A549 (cell line): Measurements from ENCODE around the gene ACTN1. TPM values are rescaled to one million over a fixed set of nuclear protein-coding genes. Genes with fewer than 3 reads are reported as not detected.

Experiments used
- ATAC-seq, 2 experiments: fragments of 200-7000 bp in 1 of 2; fragments of >200 bp in 1 of 2; cut with Nextera tagmentation in 1 of 2; cut with Tn5 transposase in 1 of 2; 3 replicates each; pipeline versions ENCODE4 v1.8.0 to v1.9.1; 2018 to 2020; ENCODE audit warnings: mild to moderate bottlenecking in 1 of 2, moderate library complexity in 1 of 2
- CTCF ChIA-PET: fragments of 300-600 bp; sonication (Branson Sonifier 250); formaldehyde crosslinking; extraction: SDS; loops from one replicate; lab custom pipeline; 2021; ENCODE audit warnings: antibody characterized with exemption, inconsistent platforms; lab: Yijun Ruan, JAX
- POLR2A ChIA-PET: fragments of 350-600 bp; formaldehyde crosslinking; extraction: SDS; loops from one replicate; lab custom pipeline; 2021; ENCODE audit warnings: antibody characterized with exemption, inconsistent platforms; lab: Yijun Ruan, JAX
- DNase-seq, 2 experiments: peaks; one replicate each; pipeline versions ENCODE4 v3.0.0 to v3.0.0-alpha.2; 2011 to 2016; ENCODE audit warnings: low read depth in 1 of 2, low spot score in 1 of 2
- FAIRE-seq: peaks from 2 replicates; lab custom pipeline; 2011; peaks lifted over from hg19 to GRCh38; lab: Jason Lieb, UNC
- H3K27ac ChIP-seq, 2 experiments: fragments of >200 bp; sonication (Bioruptor Twin); formaldehyde crosslinking; 3 replicates each; pipeline ENCODE4 v1.5.1; 2016 to 2017
- H3K4me1 ChIP-seq: fragments of >200 bp; sonication (Bioruptor Twin); formaldehyde crosslinking; 3 replicates; pipeline ENCODE4 v1.6.1; 2016
- H3K4me2 ChIP-seq: fragments of >200 bp; sonication (Bioruptor Twin); formaldehyde crosslinking; 3 replicates; pipeline ENCODE4 v1.6.1; 2016
- H3K4me3 ChIP-seq: fragments of >200 bp; sonication (Bioruptor Twin); formaldehyde crosslinking; 3 replicates; pipeline ENCODE4 v1.5.1; 2016
- H3K9me3 ChIP-seq: fragments of >200 bp; sonication (Bioruptor Twin); formaldehyde crosslinking; 3 replicates; pipeline ENCODE4 v1.6.1; 2016
- CBX8 ChIP-seq: fragments of 200-600 bp; sonication (generic); IDR thresholded peaks from 2 replicates; pipeline ENCODE4 v1.6.1; 2016
- CEBPB ChIP-seq, 2 experiments: fragments of >200 bp in 1 of 2; sonication (Bioruptor Twin) in 1 of 2; formaldehyde crosslinking in 1 of 2; IDR thresholded peaks; 2 replicates each; pipeline ENCODE4 v1.6.1; 2012 to 2016
- CHD4 ChIP-seq: fragments of 200-600 bp; sonication (generic); IDR thresholded peaks from 2 replicates; pipeline ENCODE4 v1.6.1; 2016; ENCODE audit warnings: antibody characterized with exemption, mild to moderate bottlenecking, borderline replicate concordance
- E2F6 ChIP-seq: IDR thresholded peaks from 2 replicates; pipeline ENCODE4 v1.6.1; 2012; ENCODE audit warnings: low read depth, borderline replicate concordance
- HDAC2 ChIP-seq: fragments of 200-600 bp; sonication (generic); IDR thresholded peaks from 2 replicates; pipeline ENCODE4 v1.6.1; 2016
- HES2 ChIP-seq: fragments of >200 bp; sonication (Bioruptor Twin); formaldehyde crosslinking; IDR thresholded peaks from 2 replicates; pipeline ENCODE4 v1.6.1; 2016
- HMGXB4 ChIP-seq: fragments of 250-450 bp; sonication (Bioruptor Pico); IDR thresholded peaks from 2 replicates; pipeline ENCODE4 v1.5.0; 2021; ENCODE audit warnings: mild to moderate bottlenecking, moderate library complexity, borderline replicate concordance
- HOXA7 ChIP-seq: fragments of 250-450 bp; sonication (Bioruptor Pico); IDR thresholded peaks from 2 replicates; pipeline ENCODE4 v1.5.0; 2020; ENCODE audit warnings: mild to moderate bottlenecking, moderate library complexity
- JUN ChIP-seq, 2 experiments: fragments of >200 bp; sonication (Bioruptor Twin); formaldehyde crosslinking; IDR thresholded peaks; 2 replicates in 1 of 2; 3 replicates in 1 of 2; pipeline ENCODE4 v1.6.1; 2016 to 2017
- KDM1A ChIP-seq: fragments of 200-600 bp; sonication (generic); IDR thresholded peaks from 2 replicates; pipeline ENCODE4 v1.6.1; 2016; ENCODE audit warnings: low read depth, mild to moderate bottlenecking
- PHF8 ChIP-seq: fragments of 200-600 bp; sonication (generic); IDR thresholded peaks from 2 replicates; pipeline ENCODE4 v1.6.1; 2016; ENCODE audit warnings: low read depth, mild to moderate bottlenecking, antibody characterized with exemption, moderate library complexity, borderline replicate concordance
- POLR2A ChIP-seq: IDR thresholded peaks from 2 replicates; pipeline ENCODE4 v1.6.1; 2012; ENCODE audit warnings: mild to moderate bottlenecking, low read length
- RAD21 ChIP-seq, 2 experiments: fragments of >200 bp in 1 of 2; sonication (Bioruptor Twin) in 1 of 2; formaldehyde crosslinking in 1 of 2; IDR thresholded peaks in 1 of 2; conservative IDR thresholded peaks in 1 of 2; 2 replicates in 1 of 2; 3 replicates in 1 of 2; pipeline ENCODE4 v1.6.1; 2012 to 2018; ENCODE audit warnings: inconsistent platforms in 1 of 2
- REST ChIP-seq: fragments of 200-600 bp; sonication (generic); IDR thresholded peaks from 2 replicates; pipeline ENCODE4 v1.6.1; 2016; ENCODE audit warnings: antibody characterized with exemption, mild to moderate bottlenecking, moderate library complexity
- SMC3 ChIP-seq: fragments of >200 bp; sonication (Bioruptor Twin); formaldehyde crosslinking; IDR thresholded peaks from 3 replicates; pipeline ENCODE4 v1.6.1; 2018; ENCODE audit warnings: inconsistent platforms
- WGBS: methylation state at CpG from one replicate; pipeline ENCODE4 v1.1.6; 2017; ENCODE audit errors: missing lambda C conversion rate; 5-methylcytosine and 5-hydroxymethylcytosine counted together
- polyA plus RNA-seq, 4 experiments: library from polyadenylated mRNA; depleted of rRNA in 3 of 4; stranded (reverse); fragments of >200 nt; fragmentation: RNase III in 1 of 4; extraction: RNeasy Plus Mini Kit Qiagen cat#74134 plus additional on column Dnase treatment in 1 of 4; gene quantifications; 2 replicates in 3 of 4; 3 replicates in 1 of 4; pipeline ENCODE4 v1.2.3, GENCODE V29; 2011 to 2017

The ACTN1 gene
- polyA plus RNA-seq, 2 of the 4 experiments (the other 2 are of a cell fraction): 208 to 245 TPM

- Histone ChIP-seq H3K4me3 (peak overlapping the region; percentile 98), H3K4me1 (peaks cover 30% of the 10 kb centered on the region), H3K9me3 (no peaks in the 10 kb centered on the region), H3K27ac (peak overlapping the region; percentile 96 to 99), H3K4me2 (peak overlapping the region; percentile 97)
- no peak for FAIRE-seq
- ChIA-PET CTCF (interaction anchor here (0.6 to 1.9 kb wide), 12 partner anchors 9 to 128 kb away, joined by 3 to 10 read pairs (median 4); no protein-coding TSS in a partner anchor), POLR2A (interaction anchor here (0.5 to 1.7 kb wide), 3 partner anchors 28 to 122 kb away, joined by 3 to 12 read pairs (median 5); no protein-coding TSS in a partner anchor)
- TF ChIP-seq SMC3 (0 out of 3 replicates have a peak, but pooled peaks have one; percentile 12), REST (no peak)
- peak; percentile 36 to 59 for DNase-seq
- ATAC-seq: peak; percentile 34 to 54
- 15% methylated on average over 31 of the region's 44 CpGs for WGBS
These were observed 785 bp upstream of the ACTN1 start for GRCh38 chr14:68979722-68980451.

- peak; percentile 36 to 39; a peak in 5 of 6 replicates for ATAC-seq
- WGBS: 0% methylated on average over 5 of the region's 72 CpGs
- ChIA-PET POLR2A (interaction anchor here (0.9 to 1.3 kb wide), 5 partner anchors 26 to 82 kb away, joined by 3 to 5 read pairs (median 4); no protein-coding TSS in a partner anchor), CTCF (interaction anchor here (0.8 to 2.9 kb wide), 13 partner anchors 10 to 129 kb away, joined by 3 to 15 read pairs (median 4); no protein-coding TSS in a partner anchor)
- Histone ChIP-seq H3K27ac (peak overlapping the region; percentile 96 to 99), H3K4me1 (peaks cover 46% of the 10 kb centered on the region), H3K9me3 (no peaks in the 10 kb centered on the region), H3K4me3 (peak overlapping the region; percentile 98), H3K4me2 (peak overlapping the region; percentile 79)
- no peak for FAIRE-seq
- TF ChIP-seq E2F6 (no peak), HMGXB4 (CRISPR knock-in tag) (no peak), HES2 (no peak), PHF8 (peak; percentile 33; the same call in 1 of the 2 replicates), HDAC2 (no peak), CEBPB (IDR thresholded peaks at IDR 0.05) (peak in 1 of 2 experiments; percentile 42; a peak in 1 of 4 replicates), JUN (IDR thresholded peaks at IDR 0.05) (0 out of 5 replicates have a peak, but pooled peaks of 1 of the 2 experiments have one; percentile 30)
- DNase-seq: peak; percentile 40 to 44
These were observed 760 bp downstream of the ACTN1 start for GRCh38 chr14:68978172-68978911.

GRCh38 chr14:68977718-68978171, 1.4 kb downstream of the ACTN1 start:
- ChIA-PET CTCF (interaction anchor here (0.8 to 2.9 kb wide), 14 partner anchors 9 to 130 kb away, joined by 3 to 15 read pairs (median 4); no protein-coding TSS in a partner anchor), POLR2A (interaction anchor here (0.9 to 1.3 kb wide), 5 partner anchors 25 to 82 kb away, joined by 3 to 5 read pairs (median 4); no protein-coding TSS in a partner anchor)
- 3% methylated on average over 13 of the region's 25 CpGs for WGBS
- TF ChIP-seq PHF8 (no peak), CHD4 (no peak), KDM1A (no peak), HDAC2 (no peak), REST (no peak), RAD21 (conservative IDR thresholded peaks at IDR 0.05 in 1 of 2, IDR thresholded peaks at IDR 0.05 in 1 of 2) (peak in 1 of 2 experiments; percentile 53; a peak in 3 of 5 replicates), E2F6 (no peak), POLR2A (peak; percentile 54), HOXA7 (no peak), CBX8 (no peak)

More at GRCh38 chr14:68977718-68978171, 1.4 kb downstream of the ACTN1 start:
- peak overlapping the region; percentile 96 to 99 for H3K27ac ChIP-seq
- no peak for FAIRE-seq
- peak; percentile 67 to 78 for DNase-seq
- peak overlapping the region; percentile 98 for H3K4me3 ChIP-seq
- peaks cover 52% of the 10 kb centered on the region for H3K4me1 ChIP-seq
- peak; percentile 29 to 31; a peak in 5 of 6 replicates for ATAC-seq
- H3K9me3 ChIP-seq: no peaks in the 10 kb centered on the region
- peak overlapping the region; percentile 79 for H3K4me2 ChIP-seq
